Astrocyte (in vitro differentiated cells and primary cell): Measurements from ENCODE around the gene CRYBB1. TPM values are rescaled to one million over a fixed set of nuclear protein-coding genes. Genes with fewer than 3 reads are reported as not detected.

Source experiments
- DNase-seq: peaks from one replicate; pipeline ENCODE4 v3.0.0-alpha.2; 2010; ENCODE audit warnings: low read depth
- FAIRE-seq: peaks from 2 replicates; lab custom pipeline; 2011; peaks lifted over from hg19 to GRCh38; lab: Jason Lieb, UNC
- H2AFZ ChIP-seq: 2 replicates; pipeline ENCODE4 v1.6.0; 2012; ENCODE audit warnings: low read depth, low read length, inconsistent platforms
- H3K27ac ChIP-seq: 2 replicates; pipeline ENCODE4 v1.5.1; 2011; ENCODE audit warnings: low read depth, low read length, inconsistent platforms
- H3K27me3 ChIP-seq: 2 replicates; pipeline ENCODE4 v1.6.0; 2011; ENCODE audit warnings: low read length, inconsistent platforms; ENCODE audit not compliant: insufficient read depth
- H3K36me3 ChIP-seq: 2 replicates; pipeline ENCODE4 v1.5.1; 2011; ENCODE audit warnings: low read length, inconsistent platforms; ENCODE audit not compliant: insufficient read depth
- H3K4me1 ChIP-seq: 2 replicates; pipeline ENCODE4 v1.5.1; 2011; ENCODE audit warnings: low read length, inconsistent platforms; ENCODE audit not compliant: insufficient read depth
- H3K4me2 ChIP-seq: 2 replicates; pipeline ENCODE4 v1.6.0; 2012; ENCODE audit warnings: low read length, inconsistent platforms
- H3K4me3 ChIP-seq: 2 replicates; pipeline ENCODE4 v1.5.1; 2011; ENCODE audit warnings: low read depth, mild to moderate bottlenecking, low read length, inconsistent platforms; ENCODE audit not compliant: insufficient read depth
- H3K79me2 ChIP-seq: 2 replicates; pipeline ENCODE4 v1.6.0; 2012; ENCODE audit warnings: mild to moderate bottlenecking, low read length, inconsistent platforms; ENCODE audit not compliant: insufficient read depth
- H3K9ac ChIP-seq: 2 replicates; pipeline ENCODE4 v1.6.0; 2012; ENCODE audit warnings: mild to moderate bottlenecking, low read length, inconsistent platforms
- H3K9me3 ChIP-seq: 2 replicates; pipeline ENCODE4 v1.5.1; 2012; ENCODE audit warnings: low read depth, mild to moderate bottlenecking, low read length, inconsistent platforms; ENCODE audit not compliant: insufficient read depth
- H4K20me1 ChIP-seq: 2 replicates; pipeline ENCODE4 v1.6.0; 2012; ENCODE audit warnings: low read length, inconsistent platforms; ENCODE audit not compliant: insufficient read depth
- H3K27ac Mint-ChIP-seq: one replicate; pipeline ENCODE4 v1.8.0; 2021; ENCODE audit warnings: mild to moderate bottlenecking, mixed read lengths; ENCODE audit not compliant: unreplicated experiment
- H3K27me3 Mint-ChIP-seq: one replicate; pipeline ENCODE4 v1.8.0; 2021; ENCODE audit warnings: low read depth, mixed read lengths; ENCODE audit not compliant: unreplicated experiment
- H3K36me3 Mint-ChIP-seq: one replicate; pipeline ENCODE4 v1.8.0; 2021; ENCODE audit warnings: low read depth, mixed read lengths; ENCODE audit not compliant: unreplicated experiment
- H3K4me1 Mint-ChIP-seq: one replicate; pipeline ENCODE4 v1.8.0; 2021; ENCODE audit warnings: low read depth, mixed read lengths; ENCODE audit not compliant: unreplicated experiment
- H3K4me3 Mint-ChIP-seq: one replicate; pipeline ENCODE4 v1.8.0; 2021; ENCODE audit warnings: mild to moderate bottlenecking, moderate library complexity, mixed read lengths; ENCODE audit not compliant: unreplicated experiment
- H3K9me3 Mint-ChIP-seq: one replicate; pipeline ENCODE4 v1.8.0; 2021; ENCODE audit warnings: mild to moderate bottlenecking, mixed read lengths; ENCODE audit not compliant: unreplicated experiment
- CTCF ChIP-seq: IDR thresholded peaks from 2 replicates; pipeline ENCODE4 v1.5.1; 2011; ENCODE audit warnings: low read depth, mild to moderate bottlenecking, inconsistent platforms, low read length, moderate library complexity; ENCODE audit not compliant: insufficient read depth
- EZH2 ChIP-seq: IDR thresholded peaks from 2 replicates; pipeline ENCODE4 v1.6.1; 2012; ENCODE audit warnings: mild to moderate bottlenecking, low read length, inconsistent platforms; ENCODE audit not compliant: insufficient read depth
- total RNA-seq: library from RNA; stranded (reverse); gene quantifications from 2 replicates; pipeline ENCODE4 v1.2.1, GENCODE V29; 2021

CRYBB1 gene
- total RNA-seq, 1 donor from 2014 or later, result not detected

- no peak overlapping the region for H3K27ac ChIP-seq
- peaks cover 19% of the 10 kb centered on the region for H3K4me1 ChIP-seq
- Mint-ChIP-seq H3K4me3 (no peak overlapping the region), H3K4me1 (peaks cover 28% of the 10 kb centered on the region), H3K27ac (no peak overlapping the region), H3K9me3 (no peaks in the 10 kb centered on the region), H3K27me3 (no peaks in the 10 kb centered on the region), H3K36me3 (peaks cover 2% of the 10 kb centered on the region)
- no peak overlapping the region for H3K9ac ChIP-seq
- H3K4me3 ChIP-seq, result no peak overlapping the region
- H4K20me1 ChIP-seq, result no peaks in the 10 kb centered on the region
- H3K36me3 ChIP-seq, result no peaks in the 10 kb centered on the region
- H3K4me2 ChIP-seq, result no peak overlapping the region
- FAIRE-seq, result no peak
- H3K79me2 ChIP-seq, result no peaks in the 10 kb centered on the region
- DNase-seq, result no peak
- TF ChIP-seq EZH2, result no peak
- no peak for TF ChIP-seq CTCF
- no peaks in the 10 kb centered on the region for H3K27me3 ChIP-seq
- H3K9me3 ChIP-seq, result no peaks in the 10 kb centered on the region
- H2AFZ ChIP-seq, result no peak overlapping the region
These were observed 45.6 kb upstream of the CRYBB1 start for GRCh38 chr22:26663374-26663923.

GRCh38 chr22:26662160-26662559 lies 44.3 kb upstream of the CRYBB1 start:
- peaks cover 9% of the 10 kb centered on the region for H3K27me3 ChIP-seq
- H3K4me3 ChIP-seq, result no peak overlapping the region
- Mint-ChIP-seq H3K9me3 (no peaks in the 10 kb centered on the region), H3K36me3 (peaks cover 2% of the 10 kb centered on the region), H3K4me3 (no peak overlapping the region), H3K27me3 (peaks cover 3% of the 10 kb centered on the region), H3K4me1 (peaks cover 34% of the 10 kb centered on the region), H3K27ac (no peak overlapping the region)
- H2AFZ ChIP-seq, result no peak overlapping the region
- H3K9ac ChIP-seq, result no peak overlapping the region
- H3K9me3 ChIP-seq, result no peaks in the 10 kb centered on the region
- no peak for DNase-seq
- no peak overlapping the region for H3K4me2 ChIP-seq
- H3K36me3 ChIP-seq, result no peaks in the 10 kb centered on the region
- no peak for FAIRE-seq
- H3K79me2 ChIP-seq, result no peaks in the 10 kb centered on the region
- peaks cover 32% of the 10 kb centered on the region for H3K4me1 ChIP-seq
- no peak overlapping the region for H3K27ac ChIP-seq
- no peaks in the 10 kb centered on the region for H4K20me1 ChIP-seq
- TF ChIP-seq EZH2, result no peak
- no peak for TF ChIP-seq CTCF

- H3K27ac ChIP-seq, result no peak overlapping the region
- H3K4me1 Mint-ChIP-seq, result peaks cover 33% of the 10 kb centered on the region
- no peaks in the 10 kb centered on the region for H4K20me1 ChIP-seq
- H3K36me3 Mint-ChIP-seq, result peaks cover 2% of the 10 kb centered on the region
- no peaks in the 10 kb centered on the region for H3K9me3 Mint-ChIP-seq
- H3K4me3 ChIP-seq, result no peak overlapping the region
- H3K27me3 ChIP-seq, result peaks cover 13% of the 10 kb centered on the region
- H3K79me2 ChIP-seq, result no peaks in the 10 kb centered on the region
- DNase-seq, result no peak
- H3K27ac Mint-ChIP-seq, result no peak overlapping the region
- no peaks in the 10 kb centered on the region for H3K36me3 ChIP-seq
- H3K4me3 Mint-ChIP-seq, result no peak overlapping the region
- no peak overlapping the region for H3K4me2 ChIP-seq
- no peak overlapping the region for H3K9ac ChIP-seq
- H3K9me3 ChIP-seq, result no peaks in the 10 kb centered on the region
- H2AFZ ChIP-seq, result no peak overlapping the region
- peaks cover 3% of the 10 kb centered on the region for H3K27me3 Mint-ChIP-seq
- no peak for TF ChIP-seq EZH2
- no peak for TF ChIP-seq CTCF
- peaks cover 35% of the 10 kb centered on the region for H3K4me1 ChIP-seq
- no peak for FAIRE-seq
These were observed 43.2 kb upstream of the CRYBB1 start for GRCh38 chr22:26660961-26661578.
